Activated B cell treated with CpG ODN at 0.5 μM for 24 hours (primary cell): ENCODE measurements around the gene DNAH6. TPM values are rescaled to one million over a fixed set of nuclear protein-coding genes. Genes with fewer than 3 reads are reported as not detected.

Experiments
- ATAC-seq: fragments of 200-7000 bp; cut with Tn5 transposase; one replicate; pipeline ENCODE4 v1.10.0; 2021; ENCODE audit warnings: low read depth, mild to moderate bottlenecking, moderate library complexity
- CTCF ChIA-PET: fragments of 350-600 bp; sonication (Branson Sonifier 250); formaldehyde crosslinking; loops from one replicate; lab custom pipeline; 2021; ENCODE audit warnings: antibody characterized with exemption; lab: Charles Lee
- POLR2A ChIA-PET: fragments of 350-600 bp; sonication (Branson Sonifier 250); formaldehyde crosslinking; loops from one replicate; lab custom pipeline; 2021; ENCODE audit warnings: antibody characterized with exemption; lab: Charles Lee
- DNase-seq: peaks from one replicate; pipeline ENCODE4 v3.0.0; 2022
- H3K27ac Mint-ChIP-seq: one replicate; pipeline ENCODE4 v1.8.0; 2020; ENCODE audit warnings: mixed read lengths
- H3K27me3 Mint-ChIP-seq: one replicate; pipeline ENCODE4 v1.8.0; 2021; ENCODE audit warnings: mixed read lengths
- H3K36me3 Mint-ChIP-seq: one replicate; pipeline ENCODE4 v1.8.0; 2021; ENCODE audit warnings: low read depth, mixed read lengths
- H3K4me1 Mint-ChIP-seq: one replicate; pipeline ENCODE4 v1.8.0; 2021; ENCODE audit warnings: mixed read lengths
- H3K4me3 Mint-ChIP-seq: one replicate; pipeline ENCODE4 v1.8.0; 2020; ENCODE audit warnings: mild to moderate bottlenecking, mixed read lengths
- H3K9me3 Mint-ChIP-seq: one replicate; pipeline ENCODE4 v1.8.0; 2020; ENCODE audit warnings: mixed read lengths
- intact Hi-C: fragments of 100-400 bp; cut with micrococcal nuclease; formaldehyde crosslinking; loops from one replicate; pipeline ENCODE4 v1.15.1; 2024
- total RNA-seq: library from RNA; stranded (reverse); gene quantifications from 2 replicates; pipeline ENCODE4 v1.2.3, GENCODE V29; 2022
- TF ChIP-seq, protein P1 (sequence below): fragments of 200-600 bp; IDR thresholded peaks from one replicate; pipeline ENCODE4 v1.8.0; 2022; ENCODE audit warnings: antibody characterized with exemption, mild to moderate bottlenecking

DNAH6 gene
- total RNA-seq, 1 donor from 2014 or later, result 0.82 TPM

DNA sequence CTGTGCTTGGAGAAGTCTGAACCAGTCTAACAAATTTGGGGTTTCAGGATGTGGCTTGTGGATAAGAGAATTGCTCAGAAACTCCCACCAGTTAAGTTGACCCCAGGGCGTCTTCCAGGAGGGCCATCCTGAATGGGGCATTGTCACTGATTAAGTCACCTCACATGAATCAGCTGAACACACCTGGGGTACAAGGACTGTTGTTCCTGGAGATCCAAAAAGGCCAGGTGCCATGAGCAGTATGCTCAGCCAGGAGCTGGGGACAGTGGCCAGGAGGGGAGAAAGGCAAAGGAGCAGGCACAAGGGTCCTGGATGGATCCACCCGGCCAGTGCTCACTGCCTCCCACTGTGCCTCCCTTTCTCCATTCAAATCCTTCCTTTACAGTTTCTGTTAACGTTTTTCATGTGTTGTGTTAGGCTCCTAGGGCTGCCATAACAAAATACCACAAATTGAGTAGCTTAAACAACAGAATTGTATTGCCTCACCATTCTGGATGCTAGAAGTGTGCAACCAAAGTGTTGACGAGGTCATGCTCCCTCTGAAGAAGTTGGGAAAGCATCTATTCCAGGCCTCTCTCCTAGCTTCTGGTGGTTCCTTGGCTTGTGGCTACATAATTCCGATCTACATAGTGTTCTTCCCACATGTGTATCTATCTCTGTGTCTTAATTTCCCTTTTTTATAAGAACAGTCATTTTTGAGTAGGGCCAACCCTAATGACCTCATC, 331.2 kb downstream of the DNAH6 start:
- ChIA-PET CTCF (no interaction called here), POLR2A (no interaction called here)
- intact Hi-C loops, result no loop called here
- H3K36me3 Mint-ChIP-seq, result peaks cover 2% of the 10 kb centered on the region
- H3K4me1 Mint-ChIP-seq, result peaks cover 38% of the 10 kb centered on the region
- H3K27ac Mint-ChIP-seq, result peak overlapping the region; percentile 9
- TF ChIP-seq, protein P1, sequence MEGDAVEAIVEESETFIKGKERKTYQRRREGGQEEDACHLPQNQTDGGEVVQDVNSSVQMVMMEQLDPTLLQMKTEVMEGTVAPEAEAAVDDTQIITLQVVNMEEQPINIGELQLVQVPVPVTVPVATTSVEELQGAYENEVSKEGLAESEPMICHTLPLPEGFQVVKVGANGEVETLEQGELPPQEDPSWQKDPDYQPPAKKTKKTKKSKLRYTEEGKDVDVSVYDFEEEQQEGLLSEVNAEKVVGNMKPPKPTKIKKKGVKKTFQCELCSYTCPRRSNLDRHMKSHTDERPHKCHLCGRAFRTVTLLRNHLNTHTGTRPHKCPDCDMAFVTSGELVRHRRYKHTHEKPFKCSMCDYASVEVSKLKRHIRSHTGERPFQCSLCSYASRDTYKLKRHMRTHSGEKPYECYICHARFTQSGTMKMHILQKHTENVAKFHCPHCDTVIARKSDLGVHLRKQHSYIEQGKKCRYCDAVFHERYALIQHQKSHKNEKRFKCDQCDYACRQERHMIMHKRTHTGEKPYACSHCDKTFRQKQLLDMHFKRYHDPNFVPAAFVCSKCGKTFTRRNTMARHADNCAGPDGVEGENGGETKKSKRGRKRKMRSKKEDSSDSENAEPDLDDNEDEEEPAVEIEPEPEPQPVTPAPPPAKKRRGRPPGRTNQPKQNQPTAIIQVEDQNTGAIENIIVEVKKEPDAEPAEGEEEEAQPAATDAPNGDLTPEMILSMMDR, result no peak
- no peaks in the 10 kb centered on the region for H3K9me3 Mint-ChIP-seq
- H3K27me3 Mint-ChIP-seq, result no peaks in the 10 kb centered on the region
- ATAC-seq, result no peak
- no peak for DNase-seq
- no peak overlapping the region for H3K4me3 Mint-ChIP-seq

DNA sequence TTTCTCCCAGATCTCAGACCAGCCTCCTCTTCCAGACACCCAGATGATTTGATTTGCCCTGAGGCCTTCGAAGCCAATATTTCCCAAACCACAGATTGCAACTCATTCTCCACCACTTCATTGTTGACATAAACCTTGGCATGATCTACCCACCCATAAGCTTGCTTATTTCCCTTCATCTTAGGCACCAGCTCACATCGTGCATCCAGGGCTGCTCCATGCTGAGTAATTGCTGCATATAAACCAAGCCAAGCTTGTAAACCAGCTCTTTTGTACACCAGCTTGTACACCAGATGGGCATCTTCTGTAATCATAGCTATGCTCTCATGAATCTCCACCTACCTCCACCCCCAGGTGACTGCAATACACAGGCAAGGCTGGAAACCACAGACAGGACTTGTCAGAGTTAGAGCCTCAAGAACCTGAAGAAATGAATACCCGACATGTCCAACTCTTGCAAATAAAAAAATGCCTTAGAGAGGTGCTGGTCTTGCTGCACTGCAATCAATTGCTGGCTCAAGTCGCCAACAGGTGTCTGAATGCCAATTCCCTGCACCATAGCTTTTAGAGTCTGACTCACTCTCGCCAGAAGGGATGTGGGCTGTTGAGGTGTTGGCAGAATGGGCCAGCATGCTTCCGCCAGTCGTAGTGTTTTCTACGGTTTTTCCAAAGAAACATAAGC, 333.1 kb downstream of the DNAH6 start:
- ATAC-seq (no peak), DNase-seq (no peak)
- no peaks in the 10 kb centered on the region for H3K27me3 Mint-ChIP-seq
- H3K27ac Mint-ChIP-seq, result no peak overlapping the region
- intact Hi-C loops, result no loop called here
- POLR2A ChIA-PET, result no interaction called here
- H3K36me3 Mint-ChIP-seq, result peaks cover 7% of the 10 kb centered on the region
- H3K9me3 Mint-ChIP-seq, result peaks cover 7% of the 10 kb centered on the region
- CTCF ChIA-PET, result interaction anchor here (1.0 kb wide), 1 partner anchor 108 kb away, joined by 3 read pairs; no protein-coding TSS in a partner anchor
- peaks cover 32% of the 10 kb centered on the region for H3K4me1 Mint-ChIP-seq
- TF ChIP-seq, protein P1, result no peak
- H3K4me3 Mint-ChIP-seq, result no peak overlapping the region

DNA sequence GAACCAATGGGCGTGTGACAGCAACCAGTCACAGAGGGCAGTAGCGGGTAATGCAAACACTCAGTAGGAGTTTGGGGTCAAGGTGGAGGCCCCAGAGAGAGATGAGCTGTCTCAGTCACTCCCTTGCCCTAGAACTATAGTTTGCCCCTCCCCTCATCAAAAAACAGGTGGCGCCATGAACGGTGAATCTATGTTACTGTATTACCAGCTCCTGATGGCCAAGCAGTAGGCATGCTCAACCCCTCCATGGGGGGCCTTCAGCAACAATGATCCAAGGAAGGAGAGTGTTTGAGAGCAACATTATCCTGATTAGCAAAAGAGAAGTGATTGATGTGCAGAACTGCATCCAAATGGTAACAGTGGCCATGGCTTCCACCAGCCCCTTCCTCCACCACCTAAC, 334.2 kb downstream of the DNAH6 start:
- Mint-ChIP-seq H3K9me3 (peaks cover 7% of the 10 kb centered on the region), H3K27me3 (no peaks in the 10 kb centered on the region), H3K4me3 (no peak overlapping the region), H3K36me3 (peaks cover 7% of the 10 kb centered on the region), H3K27ac (no peak overlapping the region), H3K4me1 (peaks cover 25% of the 10 kb centered on the region)
- ATAC-seq (no peak), DNase-seq (no peak)
- POLR2A ChIA-PET, result no interaction called here
- CTCF ChIA-PET, result interaction anchor here (1.0 kb wide), 1 partner anchor 109 kb away, joined by 3 read pairs; no protein-coding TSS in a partner anchor
- intact Hi-C loops, result no loop called here
- TF ChIP-seq, protein P1, result no peak

DNA sequence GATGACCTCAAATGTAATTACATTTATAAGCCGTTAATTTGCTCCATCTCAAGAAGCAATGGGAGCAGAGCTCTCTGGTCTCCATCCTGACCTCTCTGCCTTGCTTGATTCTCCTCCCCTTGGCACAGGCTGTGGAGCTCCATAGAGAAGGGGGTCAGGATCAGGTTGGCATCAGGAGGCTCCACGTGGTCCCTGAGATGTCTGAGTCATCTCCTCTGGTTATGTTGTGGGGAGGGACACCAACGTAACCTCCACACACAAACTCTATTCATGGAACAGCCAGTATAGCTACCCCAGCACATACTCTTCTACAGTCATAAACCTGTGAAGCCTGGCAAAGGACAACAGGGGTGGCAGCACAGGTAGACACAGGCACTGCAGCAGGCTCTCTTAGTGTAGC, 335.6 kb downstream of the DNAH6 start:
- Mint-ChIP-seq H3K4me3 (no peak overlapping the region), H3K4me1 (peaks cover 18% of the 10 kb centered on the region), H3K36me3 (peaks cover 7% of the 10 kb centered on the region), H3K27me3 (no peaks in the 10 kb centered on the region), H3K27ac (no peak overlapping the region), H3K9me3 (peaks cover 7% of the 10 kb centered on the region)
- CTCF ChIA-PET, result no interaction called here
- POLR2A ChIA-PET, result interaction anchor here (0.7 kb wide), 1 partner anchor 458 kb away, joined by 3 read pairs; no protein-coding TSS in a partner anchor
- DNase-seq (no peak), ATAC-seq (no peak)
- TF ChIP-seq, protein P1, result no peak
- intact Hi-C loops, result no loop called here

DNA sequence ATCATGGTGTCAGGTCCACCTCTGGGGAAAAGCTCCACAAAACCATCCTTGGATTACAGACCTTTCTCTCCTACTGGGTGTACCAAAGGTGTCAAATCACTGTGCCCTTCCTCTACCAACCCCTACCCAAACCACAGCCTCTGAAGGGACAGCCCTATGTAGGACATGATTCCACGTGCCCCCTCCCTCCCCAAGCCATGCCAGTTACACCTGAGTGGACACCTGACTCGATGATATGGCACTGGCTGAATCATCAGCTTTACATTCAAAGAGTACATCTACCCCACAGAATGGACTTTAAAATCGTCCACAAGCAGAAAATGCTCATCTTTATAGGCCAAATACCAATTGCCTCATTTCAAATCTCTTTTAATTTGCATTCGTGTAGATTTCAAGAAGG, 338.6 kb downstream of the DNAH6 start:
- ChIA-PET CTCF (no interaction called here), POLR2A (no interaction called here)
- intact Hi-C loops, result no loop called here
- H3K27me3 Mint-ChIP-seq, result no peaks in the 10 kb centered on the region
- ATAC-seq, result no peak
- H3K9me3 Mint-ChIP-seq, result peaks cover 7% of the 10 kb centered on the region
- peaks cover 23% of the 10 kb centered on the region for H3K4me1 Mint-ChIP-seq
- H3K27ac Mint-ChIP-seq, result no peak overlapping the region
- TF ChIP-seq, protein P1, result no peak
- no peak overlapping the region for H3K4me3 Mint-ChIP-seq
- no peak for DNase-seq
- H3K36me3 Mint-ChIP-seq, result peaks cover 7% of the 10 kb centered on the region
